ENCODE data around the gene B4GALNT4.

- TF ChIP-seq CTCF (IDR thresholded peaks at IDR 0.05; ENCODE audit: low read depth, low read length, missing input control): no peak
- TF ChIP-seq JUND (IDR thresholded peaks at IDR 0.05): no peak
- TF ChIP-seq GABPA (IDR thresholded peaks at IDR 0.05 in 1 of 2, conservative IDR thresholded peaks at IDR 0.05 in 1 of 2): no peak
- no peak for TF ChIP-seq REST (IDR thresholded peaks at IDR 0.05)
- no peak for TF ChIP-seq TAF1 (conservative IDR thresholded peaks at IDR 0.05)
- TF ChIP-seq EGR1 (IDR thresholded peaks at IDR 0.05; ENCODE audit: low read depth in 2 of 2): no peak
- TF ChIP-seq RAD21 (IDR thresholded peaks at IDR 0.05): no peak
- no peak for TF ChIP-seq ZBTB33 (IDR thresholded peaks at IDR 0.05)
- TF ChIP-seq HNF4G (IDR thresholded peaks at IDR 0.05): no peak
These were observed 27.0 kb upstream of the B4GALNT4 start for GRCh38 chr11:342328-342727.
